Bone marrow (tissue), 2 donors: ENCODE data around the gene AGAP1.

Experiments
- DNase-seq, 2 donors: peaks; one replicate each; lab custom pipeline; 2025; lab: John Stamatoyannopoulos, UW

The AGAP1 gene

DNA sequence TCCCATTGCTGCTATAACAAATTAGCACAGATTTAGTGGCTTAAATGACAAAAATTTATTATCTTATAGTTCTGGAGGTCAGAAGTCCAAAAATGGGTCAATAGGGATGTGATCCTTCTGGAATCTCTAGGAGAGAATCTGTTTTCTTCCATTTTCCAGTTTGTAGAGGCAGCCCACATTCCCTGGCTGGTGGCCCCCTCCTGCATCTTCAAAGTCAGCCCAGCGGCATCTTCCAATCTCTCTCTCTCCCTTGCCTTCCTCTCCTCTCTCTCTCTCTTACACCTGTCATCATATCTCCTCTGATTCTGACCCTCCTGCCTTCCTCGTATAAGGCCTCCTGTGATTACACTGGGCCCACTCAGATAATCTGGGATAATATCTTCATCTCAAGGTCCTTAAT, 3.9 kb upstream of the AGAP1 start:
- no peak for DNase-seq

DNA sequence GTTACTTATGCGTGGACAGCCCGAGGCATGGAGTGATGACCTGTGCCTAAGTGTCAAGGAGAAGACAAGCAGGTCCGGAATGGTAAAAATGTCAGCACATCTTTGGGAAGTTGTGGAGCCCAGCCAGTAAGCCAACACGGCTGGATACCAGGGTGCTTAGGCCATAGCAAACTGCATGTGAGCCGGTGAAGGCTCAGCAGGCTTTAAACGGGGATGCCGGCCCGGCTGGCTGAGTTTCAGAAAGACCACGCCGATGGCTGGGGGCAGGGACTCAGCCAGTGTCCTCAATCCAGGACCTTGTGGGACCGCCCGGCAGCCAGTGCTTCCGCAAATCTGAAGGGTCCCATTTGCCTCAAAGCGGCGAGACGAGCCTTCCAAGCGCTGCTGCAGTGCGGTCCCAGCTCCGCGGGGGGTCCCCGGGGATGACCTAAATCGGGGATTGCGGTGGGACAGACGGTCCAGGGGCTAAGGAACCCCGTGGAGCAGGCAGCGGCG, 946 bp upstream of the AGAP1 start:
- no peak for DNase-seq

DNA sequence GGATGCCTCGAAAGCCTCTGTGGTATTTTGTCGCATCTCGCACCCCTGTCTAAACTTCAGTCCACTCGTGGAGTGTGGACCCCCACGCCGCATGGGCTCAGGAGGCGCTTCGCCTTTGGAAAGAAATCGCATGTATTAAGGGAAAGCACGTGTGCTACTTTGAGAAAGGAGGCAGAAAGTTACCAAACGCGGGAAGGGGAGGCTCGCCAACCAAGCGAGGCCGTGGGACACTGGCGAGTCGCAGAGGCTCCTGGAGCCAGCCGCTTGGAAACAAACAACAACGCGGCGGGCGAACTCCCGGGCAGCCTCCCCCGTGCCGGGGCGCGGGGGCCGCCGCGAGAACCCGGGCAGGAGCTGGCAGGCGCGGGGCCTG, 455 bp upstream of the AGAP1 start:
- no peak for DNase-seq

DNA sequence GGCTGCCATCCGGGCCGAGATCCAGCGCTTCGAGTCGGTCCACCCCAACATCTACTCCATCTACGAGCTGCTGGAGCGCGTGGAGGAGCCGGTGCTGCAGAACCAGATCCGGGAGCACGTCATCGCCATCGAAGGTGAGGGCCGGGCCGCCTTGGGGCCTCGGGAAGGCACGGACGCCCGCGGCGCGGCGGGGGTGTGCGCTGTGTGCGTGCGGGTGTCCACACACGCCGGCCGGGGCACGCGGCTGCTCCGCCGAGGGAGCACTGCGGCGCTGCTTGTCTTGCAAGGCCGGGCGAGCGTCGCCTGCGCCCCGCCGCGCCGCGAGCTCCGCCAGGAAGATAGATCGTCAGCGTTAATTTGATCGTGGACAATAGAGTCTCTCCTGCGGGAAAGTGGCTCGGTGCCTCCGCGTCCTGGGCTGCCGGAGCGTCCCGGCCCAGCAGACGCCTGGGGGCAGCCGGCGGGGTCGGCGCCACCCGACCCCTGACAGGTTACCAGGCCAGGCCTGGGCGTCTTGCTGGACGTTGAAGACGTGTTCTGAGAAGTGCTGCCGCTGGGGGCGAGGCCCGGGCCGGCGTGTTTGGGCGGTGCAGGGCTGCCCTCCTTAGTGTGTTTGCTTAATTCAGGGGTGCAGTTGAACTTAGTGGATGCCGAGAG, 1.0 kb downstream of the AGAP1 start:
- no peak for DNase-seq

DNA sequence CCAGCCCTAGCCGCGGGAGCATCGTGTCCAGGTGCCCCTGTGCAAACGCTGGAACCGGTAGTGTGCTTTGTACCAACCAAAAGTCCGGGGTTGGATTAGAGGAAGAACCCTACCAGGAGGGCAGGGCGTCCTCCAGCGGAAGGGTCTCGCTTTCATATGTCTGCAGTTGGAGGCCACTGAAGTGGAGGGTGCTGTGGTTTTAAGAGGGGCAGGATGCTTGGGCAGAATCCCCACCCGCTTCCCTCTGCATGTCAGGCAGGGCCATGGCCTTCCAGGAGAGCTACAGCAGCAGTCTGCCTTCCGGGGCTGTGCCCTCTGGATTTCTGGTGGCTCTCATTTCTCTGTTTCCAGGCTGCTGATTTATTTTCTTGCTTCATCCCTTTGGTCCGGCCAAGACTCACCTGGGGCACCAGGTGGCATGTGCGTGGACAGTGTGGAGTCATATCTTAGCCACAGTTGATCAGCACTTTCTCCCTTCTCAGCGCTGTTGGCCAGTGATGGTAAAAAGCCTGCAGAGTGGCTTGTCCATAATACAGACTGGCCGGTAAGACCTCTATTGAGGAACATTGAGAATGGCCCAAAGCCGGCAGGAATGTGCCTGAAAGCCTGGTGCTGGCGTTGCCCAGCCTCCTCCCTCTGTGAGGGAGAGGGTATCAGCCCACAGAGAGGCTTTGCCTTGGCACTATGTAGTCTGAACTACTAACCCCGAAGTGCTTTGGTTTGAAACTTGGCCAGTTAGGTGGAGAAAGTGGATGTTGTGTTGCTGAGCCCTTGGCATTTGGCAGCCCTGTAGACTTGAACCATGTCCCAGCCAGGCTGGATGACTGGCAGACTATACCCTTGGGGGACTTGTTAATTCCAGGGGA, 1.8 kb downstream of the AGAP1 start:
- DNase-seq = no peak

DNA sequence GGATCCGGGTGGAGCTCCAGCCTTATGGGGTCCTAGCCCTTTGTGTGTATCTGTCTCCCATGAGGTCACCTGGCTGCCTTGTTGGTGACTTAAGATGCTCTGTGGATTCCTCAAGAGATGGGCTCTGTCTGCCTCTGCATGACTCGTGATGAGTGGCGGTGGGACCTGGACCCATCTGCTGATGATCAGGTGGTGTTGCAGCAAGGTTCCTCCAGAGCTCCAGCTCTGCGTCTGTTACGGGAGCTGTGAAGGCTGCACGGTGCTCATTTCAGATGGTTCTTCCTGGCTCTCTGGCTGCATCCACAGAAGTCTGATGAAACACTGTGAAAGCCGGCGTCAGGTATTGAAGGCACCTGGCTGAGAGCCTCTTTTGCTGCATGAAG, 2.4 kb downstream of the AGAP1 start:
- DNase-seq = no peak

DNA sequence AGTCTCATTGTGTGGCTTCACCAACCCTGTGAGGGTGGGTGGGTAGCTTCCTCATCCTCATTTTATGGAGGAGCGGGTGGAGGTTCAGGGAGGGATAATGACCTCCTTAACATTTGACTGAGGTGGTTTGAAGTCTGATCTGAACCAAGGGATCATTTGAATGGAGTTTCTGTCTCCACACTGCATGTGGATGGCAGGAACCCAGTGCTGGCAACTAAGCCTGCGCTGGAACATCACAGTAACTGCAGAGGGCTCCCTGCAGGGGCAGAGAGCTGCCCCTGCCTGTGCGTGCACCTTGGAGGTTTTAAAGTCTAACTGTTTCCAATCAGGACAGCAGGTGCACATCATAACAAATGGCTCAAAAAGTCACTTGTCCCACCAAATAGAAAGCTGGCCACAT, 3.3 kb downstream of the AGAP1 start:
- no peak for DNase-seq

DNA sequence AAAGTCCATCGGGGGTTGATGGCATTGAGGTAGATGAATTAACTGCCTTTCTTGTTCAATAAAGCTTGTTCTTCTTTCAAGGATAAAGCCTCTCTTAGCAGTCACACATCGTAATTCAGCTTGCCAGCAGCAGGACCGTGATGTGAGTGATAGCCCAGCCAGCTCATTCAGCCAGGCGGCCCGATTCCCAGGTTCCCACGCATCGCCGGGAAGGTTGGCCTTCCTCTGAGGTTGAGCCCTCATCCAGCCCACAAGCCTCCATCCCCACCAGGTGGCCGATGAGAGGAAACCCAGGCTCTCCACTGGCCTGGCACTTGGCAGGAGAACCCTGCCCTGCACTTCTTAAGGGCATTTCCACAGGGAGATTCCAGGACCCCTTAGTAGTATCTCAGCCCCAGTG, 4.7 kb downstream of the AGAP1 start:
- DNase-seq = no peak

DNA sequence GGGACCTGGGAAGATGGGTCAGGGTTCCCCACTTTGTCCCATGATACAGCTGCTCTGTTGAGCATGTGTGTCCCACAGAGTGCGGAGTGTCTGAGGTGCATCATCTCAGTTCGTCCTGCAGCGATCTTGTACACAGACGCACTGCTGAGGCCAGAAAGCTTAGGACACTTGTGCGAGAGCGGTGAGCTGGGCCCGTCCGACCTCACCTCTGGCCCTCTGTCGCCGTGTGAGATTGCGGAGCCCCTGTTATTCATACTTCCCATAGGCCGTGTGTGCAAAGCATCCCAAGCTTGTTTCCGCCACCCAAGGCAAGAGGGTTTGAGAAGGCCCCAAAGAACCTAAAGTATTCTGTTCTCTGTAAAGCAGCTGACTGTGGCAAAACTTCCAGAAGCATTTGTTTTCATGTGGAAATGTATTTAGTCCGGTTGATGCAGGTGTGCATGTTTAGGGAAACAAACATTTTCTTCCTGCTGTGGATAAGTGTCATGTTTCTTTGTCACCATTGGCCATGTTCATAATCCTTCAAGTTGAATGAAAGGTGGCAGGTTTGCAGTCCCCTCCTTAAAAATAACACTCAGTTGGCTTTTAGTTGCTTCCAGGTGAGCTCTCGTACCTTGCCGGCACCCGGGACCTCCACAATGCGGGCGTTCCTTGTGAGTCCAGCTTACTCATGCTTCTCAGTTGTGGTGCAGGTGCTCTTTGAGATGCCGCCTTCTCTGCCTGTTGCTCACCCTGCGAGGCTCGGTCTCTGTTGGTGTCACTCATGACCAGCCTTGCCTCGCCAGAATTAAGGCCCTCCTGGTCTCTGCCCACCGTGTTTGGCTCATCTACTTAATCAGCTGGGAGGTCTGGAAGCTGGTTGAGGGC, 5.3 kb downstream of the AGAP1 start:
- no peak for DNase-seq

DNA sequence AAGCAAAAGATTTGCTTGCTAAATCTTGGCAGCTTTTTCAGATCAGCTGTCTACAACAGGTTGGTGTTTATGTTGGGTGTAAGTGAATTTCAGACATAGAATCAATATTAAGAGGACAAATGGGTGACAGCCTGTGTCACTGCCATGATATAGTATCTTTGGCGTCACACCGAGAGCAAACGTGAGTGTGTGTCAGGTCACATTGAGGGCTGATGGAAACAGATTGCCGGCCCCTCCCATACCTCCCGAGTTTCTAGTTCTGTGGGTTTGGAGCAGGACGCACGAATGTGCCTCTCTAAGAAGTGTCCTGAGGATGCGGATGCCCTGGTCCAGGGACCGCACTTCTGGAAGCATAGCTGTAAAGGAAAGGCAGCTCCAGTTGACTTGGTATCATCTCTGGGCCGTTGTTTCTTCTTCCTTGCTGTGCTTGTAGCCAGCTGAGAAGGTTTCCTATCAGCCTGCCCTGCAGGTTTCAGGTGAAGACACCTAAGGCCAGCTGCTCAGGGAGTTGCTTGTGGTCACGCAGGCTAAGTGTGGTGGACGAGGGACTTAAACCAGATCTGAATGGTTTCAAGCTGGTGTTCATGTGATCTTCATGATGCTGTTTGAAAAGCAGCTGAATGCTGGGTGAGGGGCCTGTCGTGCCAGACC, 6.4 kb downstream of the AGAP1 start:
- no peak for DNase-seq

DNA sequence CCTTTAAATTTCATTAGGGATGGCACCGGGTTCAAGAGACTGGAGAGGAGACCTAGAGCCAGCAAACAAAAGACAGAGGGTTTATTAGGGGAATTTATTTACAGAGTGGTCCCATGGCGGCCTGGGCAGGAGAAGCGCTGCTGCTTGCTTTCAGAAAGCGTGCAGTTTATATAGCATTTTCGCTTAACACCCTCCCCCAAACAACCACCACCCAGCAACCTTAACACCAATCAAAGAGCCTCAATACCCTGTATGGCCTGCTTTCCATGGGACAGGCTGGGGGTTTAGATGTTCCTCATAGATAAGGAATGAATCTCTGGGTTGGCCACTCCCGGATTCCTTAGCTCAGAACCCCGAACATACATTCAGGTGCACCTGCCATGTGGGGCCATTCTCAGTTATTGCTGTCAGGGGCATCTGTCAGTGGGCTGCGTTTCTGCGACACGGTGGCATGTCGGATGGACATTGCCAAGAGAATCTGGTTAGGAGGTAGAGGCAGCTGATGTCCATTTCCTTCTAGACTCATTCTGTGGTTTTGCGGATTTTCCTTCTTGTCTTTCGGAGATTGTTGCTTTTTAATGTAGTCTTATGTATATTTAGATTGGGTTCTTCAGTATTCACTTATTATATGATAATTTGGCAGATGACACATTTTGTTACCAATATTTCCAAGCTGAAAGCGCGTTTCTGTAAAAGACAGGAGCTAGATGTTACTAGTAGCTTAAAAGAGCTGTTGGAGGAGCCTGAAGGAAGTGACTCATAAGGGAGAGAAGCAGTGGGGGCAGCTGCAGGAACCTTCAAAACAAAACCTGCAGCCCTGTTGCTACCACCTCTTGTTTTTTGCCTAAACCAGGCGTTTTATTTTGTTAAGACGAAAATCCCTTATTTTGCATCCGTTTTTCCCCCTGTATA, 7.2 kb downstream of the AGAP1 start:
- peak in 1 of 2 donors; percentile 43 for DNase-seq

DNA sequence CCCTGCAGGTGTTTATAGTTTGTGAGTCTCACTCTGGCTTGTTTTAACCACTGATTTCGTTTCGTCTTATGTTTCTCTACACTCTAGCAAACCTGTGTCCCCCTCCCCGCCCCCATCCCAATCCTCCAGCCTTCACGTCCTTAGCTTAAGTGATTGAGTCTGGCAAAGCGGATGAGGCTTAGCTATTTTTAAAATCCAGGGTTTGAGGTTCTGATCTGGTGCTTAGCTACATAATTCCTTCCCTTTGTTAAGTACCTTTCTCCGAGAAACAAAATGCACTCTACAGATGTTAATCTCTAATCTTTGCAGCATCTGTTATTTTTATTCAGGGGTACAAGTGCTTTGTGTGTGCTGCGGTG, 7.8 kb downstream of the AGAP1 start:
- no peak for DNase-seq

DNA sequence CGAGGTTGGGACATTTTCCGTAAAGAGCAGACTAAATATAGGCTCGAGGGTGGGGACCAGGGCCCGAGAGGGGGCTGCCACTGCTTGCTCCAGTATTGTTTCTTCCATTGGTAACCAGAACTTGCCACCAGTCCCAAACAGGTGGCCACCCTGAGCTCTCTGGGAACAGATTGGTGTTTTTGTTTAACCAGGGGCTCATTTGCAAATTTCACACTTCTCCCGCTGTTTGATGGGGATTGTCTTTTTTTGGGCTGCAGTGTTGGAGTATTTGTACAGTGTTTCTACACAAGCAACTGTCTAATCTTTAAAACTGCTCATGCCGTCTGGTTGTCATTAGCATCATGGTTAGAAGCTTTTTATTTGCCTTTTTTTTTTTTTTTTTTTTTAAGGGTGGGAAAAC, 8.5 kb downstream of the AGAP1 start:
- DNase-seq = no peak

DNA sequence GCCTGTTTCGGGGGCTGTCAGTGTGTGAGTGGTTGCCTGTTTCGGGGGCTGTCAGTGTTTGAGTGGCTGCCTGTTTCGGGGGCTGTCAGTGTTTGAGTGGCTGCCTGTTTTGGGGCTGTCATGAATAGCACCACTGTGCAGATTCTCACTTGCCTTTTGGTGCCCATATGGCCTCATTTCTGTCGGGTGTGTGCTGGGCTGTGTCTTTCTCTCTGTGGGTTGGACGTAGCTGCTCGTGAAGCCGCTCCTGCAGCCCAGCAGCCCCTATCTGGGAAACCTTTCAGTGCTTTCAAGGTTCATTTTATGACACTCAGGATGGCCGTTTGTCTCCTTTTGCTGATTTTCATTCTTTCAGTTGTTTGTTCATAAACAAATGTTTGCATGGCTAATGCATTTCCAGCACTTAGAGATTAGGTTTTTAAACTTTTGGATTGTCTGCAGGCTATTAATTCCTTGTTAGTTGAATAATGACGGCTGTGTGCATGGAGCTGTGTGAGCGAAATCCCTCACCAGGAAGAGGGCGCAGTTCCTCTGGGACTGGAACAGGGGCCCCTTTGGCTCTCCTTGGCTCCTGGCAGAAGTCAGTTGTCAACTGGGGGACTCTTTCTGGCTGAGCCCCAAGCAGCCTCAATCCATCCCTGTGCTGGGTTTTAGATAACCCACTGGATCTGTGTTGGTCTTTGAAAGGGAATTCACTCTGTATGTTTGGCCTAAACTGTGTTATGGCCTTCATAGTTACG, 10.8 kb downstream of the AGAP1 start:
- no peak for DNase-seq

DNA sequence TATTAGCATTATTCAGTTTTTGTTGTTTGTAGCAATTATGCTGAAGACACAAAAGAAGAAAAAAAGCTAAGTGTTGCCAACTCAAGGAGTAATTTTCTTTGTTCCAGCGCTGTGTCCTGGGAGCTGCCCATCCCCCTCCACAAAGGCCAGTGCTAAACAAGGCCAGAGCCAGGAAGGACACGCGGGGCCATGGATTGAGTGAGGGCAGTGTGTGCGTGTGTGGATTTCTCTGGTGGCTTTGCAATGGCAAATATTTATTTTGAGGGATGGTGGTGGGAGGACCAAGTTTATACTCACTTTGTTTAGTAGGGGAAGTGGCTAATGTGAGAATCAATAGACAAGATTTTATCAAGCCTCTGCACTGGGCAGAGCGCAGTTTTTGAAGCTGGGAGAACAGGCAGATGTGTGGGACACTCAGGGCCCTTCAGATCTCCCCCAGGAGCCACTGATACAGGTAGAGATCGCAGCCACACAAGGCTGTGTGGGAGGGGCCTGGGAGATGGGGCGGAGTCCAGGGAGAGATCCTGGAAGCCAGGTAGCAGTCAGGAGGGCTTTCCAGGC, 11.4 kb downstream of the AGAP1 start:
- DNase-seq = no peak

DNA sequence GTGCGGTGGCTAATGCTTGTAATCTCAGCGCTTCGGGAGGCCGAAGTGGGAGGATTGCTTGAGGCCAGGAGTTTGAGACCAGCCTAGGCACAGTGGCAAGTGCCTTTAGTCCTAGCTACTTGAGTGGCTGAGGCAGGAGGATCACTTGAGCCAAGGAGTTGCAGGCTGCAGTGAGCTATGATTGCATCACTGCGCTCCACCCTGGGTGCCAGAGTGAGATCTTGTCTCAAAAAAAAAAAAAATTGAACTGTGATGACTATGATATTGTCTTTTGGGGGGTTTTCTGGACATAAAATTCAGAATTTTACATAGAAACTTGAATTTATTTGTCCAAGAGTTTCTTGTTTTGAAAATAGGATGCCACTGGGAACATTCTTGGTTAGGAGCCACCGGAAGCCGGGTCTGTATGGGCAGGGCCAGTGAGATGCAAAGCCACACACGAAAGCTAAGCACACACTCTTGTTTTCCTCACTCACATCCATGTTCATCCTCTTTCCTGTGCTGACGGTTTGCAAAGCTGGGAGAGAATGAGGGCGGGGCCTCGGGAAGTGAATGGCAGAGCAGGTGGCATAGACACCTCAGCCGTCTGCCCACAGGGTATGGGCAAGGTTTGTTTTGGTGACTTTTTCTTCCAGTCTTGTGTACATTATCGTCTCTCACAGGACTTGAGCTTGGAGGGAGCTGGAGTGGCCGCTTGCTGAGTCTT, 12.6 kb downstream of the AGAP1 start:
- DNase-seq = no peak

DNA sequence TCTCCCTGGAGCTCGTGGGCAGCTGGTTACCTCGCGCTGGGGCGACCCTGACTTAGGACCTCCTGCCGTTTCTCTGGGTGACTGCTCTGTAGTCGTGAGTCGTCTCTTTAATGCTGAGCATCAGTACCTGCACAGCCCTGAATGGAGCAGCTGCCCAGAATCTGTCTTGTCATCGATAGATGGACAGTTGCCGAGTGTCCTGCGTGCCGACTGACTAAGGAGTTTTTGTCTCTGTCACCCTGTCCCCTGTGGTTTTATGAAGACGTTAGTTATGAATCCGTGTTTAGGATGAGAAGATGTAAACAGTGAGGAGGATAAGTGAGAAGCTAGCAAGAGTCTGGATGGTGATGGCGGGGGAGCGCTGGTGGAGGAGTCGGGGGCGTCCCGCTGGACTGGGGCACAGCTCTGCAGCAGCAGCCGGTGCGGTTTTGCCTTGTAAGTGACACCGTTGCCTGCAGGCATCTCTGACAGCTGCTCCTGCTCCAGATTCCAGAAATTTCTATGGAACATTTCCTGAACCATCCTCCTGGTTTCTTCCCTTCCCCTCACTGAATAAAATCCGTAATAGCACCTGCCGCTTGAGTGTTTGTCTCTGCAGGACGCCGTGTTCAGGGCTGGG, 13.3 kb downstream of the AGAP1 start:
- DNase-seq = no peak

DNA sequence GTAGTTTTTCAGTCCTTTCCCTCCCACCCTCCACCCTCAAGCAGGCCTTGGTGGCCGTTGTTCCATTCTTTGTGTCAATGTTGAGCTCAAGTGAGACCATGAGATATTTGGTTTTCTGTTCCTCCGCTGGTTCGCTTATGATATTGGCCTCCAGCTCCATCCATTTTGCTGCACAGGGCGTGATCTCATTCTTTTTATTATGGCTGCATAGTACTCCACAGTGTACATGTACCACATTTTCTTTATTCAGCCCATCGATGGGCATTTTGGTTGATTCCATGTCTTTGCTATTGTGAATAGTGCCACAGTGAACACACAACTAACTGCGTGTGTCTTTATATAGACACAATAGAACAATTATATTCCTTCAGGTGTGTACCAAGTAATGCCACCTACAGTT, 14.1 kb downstream of the AGAP1 start:
- DNase-seq = no peak
